CD4-positive, alpha-beta T cell treated with Interleukin-12 subunit alpha and Interleukin-12 subunit beta, for 1 hour (primary cell): ENCODE results near the gene PROX1.

Experiments
- DNase-seq: peaks from one replicate; pipeline ENCODE4 v3.0.0-alpha.2; 2020

PROX1 gene

GRCh38 chr1:213980906-213981305 is 6.9 kb upstream of the PROX1 start:
- DNase-seq, result no peak

GRCh38 chr1:213982289-213982671 is 5.5 kb upstream of the PROX1 start:
- DNase-seq, result no peak

- DNase-seq, result no peak
These were observed 4.9 kb upstream of the PROX1 start for GRCh38 chr1:213982672-213983492.

- DNase-seq, result no peak
These were observed 4.0 kb upstream of the PROX1 start for GRCh38 chr1:213983493-213984386.

- no peak for DNase-seq
These were observed 3.2 kb upstream of the PROX1 start for GRCh38 chr1:213984387-213985208.

- DNase-seq, result no peak
These were observed 2.4 kb upstream of the PROX1 start for GRCh38 chr1:213985209-213986019.

- no peak for DNase-seq
These were observed 1.5 kb upstream of the PROX1 start for GRCh38 chr1:213986020-213986924.

- no peak for DNase-seq
These were observed 885 bp upstream of the PROX1 start for GRCh38 chr1:213986925-213987250.

GRCh38 chr1:213987422-213987926 is 299 bp upstream of the PROX1 start:
- DNase-seq, result no peak

- DNase-seq, result no peak
These were observed 781 bp downstream of the PROX1 start for GRCh38 chr1:213988507-213989001.

- no peak for DNase-seq
These were observed 1.5 kb downstream of the PROX1 start for GRCh38 chr1:213989002-213989855.

- DNase-seq, result no peak
These were observed 6.2 kb downstream of the PROX1 start for GRCh38 chr1:213993929-213994328.

GRCh38 chr1:213994888-213995287 is 7.1 kb downstream of the PROX1 start:
- no peak for DNase-seq

GRCh38 chr1:213995603-213996002 is 7.8 kb downstream of the PROX1 start:
- DNase-seq, result no peak

GRCh38 chr1:213996320-213997037 is 8.7 kb downstream of the PROX1 start:
- DNase-seq, result no peak

- DNase-seq, result no peak
These were observed 9.4 kb downstream of the PROX1 start for GRCh38 chr1:213997038-213997771.

GRCh38 chr1:213997772-213998107 is 10.0 kb downstream of the PROX1 start:
- no peak for DNase-seq

GRCh38 chr1:213998785-213999184 is 11.0 kb downstream of the PROX1 start:
- DNase-seq, result no peak

GRCh38 chr1:213999732-214000131 is 12.0 kb downstream of the PROX1 start:
- DNase-seq, result no peak
